GM18511 (cell line): Measurements from ENCODE around the gene DLX4.

ENCODE experiments used
- ATAC-seq: cut with Tn5 transposase; IDR thresholded peaks from one replicate; pipeline ENCODE4 v1.9.1; 2021; ENCODE audit warnings: mild to moderate bottlenecking, moderate library complexity; ENCODE audit not compliant: unreplicated experiment

Gene DLX4

GRCh38 chr17:49967621-49968404 is 1.2 kb upstream of the DLX4 start:
- ATAC-seq, result no peak

- peak; percentile 43 for ATAC-seq
Observed at GRCh38 chr17:49968405-49969133, 421 bp upstream of the DLX4 start.

GRCh38 chr17:49969795-49970389 is 902 bp downstream of the DLX4 start:
- ATAC-seq, result no peak

GRCh38 chr17:49970498-49970897 is 1.5 kb downstream of the DLX4 start:
- ATAC-seq, result no peak

GRCh38 chr17:49971199-49971847 is 2.3 kb downstream of the DLX4 start:
- no peak for ATAC-seq

- no peak for ATAC-seq
Observed at GRCh38 chr17:49971848-49972485, 3.0 kb downstream of the DLX4 start.

GRCh38 chr17:49972486-49973270 is 3.7 kb downstream of the DLX4 start:
- no peak for ATAC-seq

DNA sequence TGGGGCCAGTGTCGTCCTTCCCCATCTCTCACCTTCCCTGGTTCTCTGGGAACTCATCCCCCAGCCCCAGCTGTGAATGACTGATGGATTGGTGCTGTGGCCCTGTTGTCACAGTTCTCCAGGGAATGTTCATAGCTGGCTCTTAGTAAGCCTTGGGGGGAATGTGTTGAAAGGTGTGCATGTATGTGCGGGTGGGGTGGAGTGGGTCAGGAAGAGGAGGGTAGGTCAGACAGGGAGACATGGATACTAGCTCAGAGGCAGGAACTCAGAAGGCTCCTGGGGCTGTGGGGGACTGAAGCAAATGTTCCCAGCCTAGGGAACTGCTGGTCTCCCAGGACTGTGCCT is 4.3 kb downstream of the DLX4 start:
- ATAC-seq, result no peak

- ATAC-seq, result no peak
Observed at GRCh38 chr17:49975531-49975930, 6.5 kb downstream of the DLX4 start.

DNA sequence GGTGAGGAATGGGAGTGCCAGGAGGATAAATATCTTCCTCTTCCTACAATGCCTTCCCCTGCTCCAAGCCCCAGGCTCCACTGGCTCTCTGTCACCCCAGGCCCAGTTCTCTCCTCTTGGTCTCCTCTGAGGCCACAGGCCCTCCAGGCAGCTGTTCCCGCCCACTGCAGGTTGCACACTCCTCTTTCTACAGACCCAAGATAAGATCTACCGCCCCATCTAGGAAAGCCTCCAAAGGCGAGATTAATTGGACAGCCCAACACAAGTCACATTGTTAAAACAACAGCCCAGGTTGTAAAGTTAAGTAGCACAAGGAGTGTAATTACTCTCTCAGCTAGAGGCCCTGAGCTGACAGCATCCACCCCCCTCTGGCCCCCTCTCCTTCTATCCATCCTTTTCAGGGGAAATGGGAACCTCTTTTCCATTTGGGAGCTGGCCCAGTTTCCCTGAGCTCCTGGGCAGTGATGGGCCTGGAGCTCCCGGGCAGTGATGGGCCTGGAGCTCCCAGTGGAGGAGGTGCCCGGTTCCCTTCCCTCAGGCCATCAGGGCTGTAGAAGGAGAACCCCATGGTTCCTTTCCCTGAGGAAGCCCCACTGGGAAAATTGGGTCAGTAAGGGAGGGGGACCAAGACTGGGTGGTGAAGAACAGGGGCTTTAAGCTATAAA is 7.3 kb downstream of the DLX4 start:
- no peak for ATAC-seq

- ATAC-seq, result no peak
Observed at GRCh38 chr17:49976828-49977202, 7.8 kb downstream of the DLX4 start.

- no peak for ATAC-seq
Observed at GRCh38 chr17:49977463-49978389, 8.7 kb downstream of the DLX4 start.

GRCh38 chr17:49978501-49978900 is 9.5 kb downstream of the DLX4 start:
- no peak for ATAC-seq

DNA sequence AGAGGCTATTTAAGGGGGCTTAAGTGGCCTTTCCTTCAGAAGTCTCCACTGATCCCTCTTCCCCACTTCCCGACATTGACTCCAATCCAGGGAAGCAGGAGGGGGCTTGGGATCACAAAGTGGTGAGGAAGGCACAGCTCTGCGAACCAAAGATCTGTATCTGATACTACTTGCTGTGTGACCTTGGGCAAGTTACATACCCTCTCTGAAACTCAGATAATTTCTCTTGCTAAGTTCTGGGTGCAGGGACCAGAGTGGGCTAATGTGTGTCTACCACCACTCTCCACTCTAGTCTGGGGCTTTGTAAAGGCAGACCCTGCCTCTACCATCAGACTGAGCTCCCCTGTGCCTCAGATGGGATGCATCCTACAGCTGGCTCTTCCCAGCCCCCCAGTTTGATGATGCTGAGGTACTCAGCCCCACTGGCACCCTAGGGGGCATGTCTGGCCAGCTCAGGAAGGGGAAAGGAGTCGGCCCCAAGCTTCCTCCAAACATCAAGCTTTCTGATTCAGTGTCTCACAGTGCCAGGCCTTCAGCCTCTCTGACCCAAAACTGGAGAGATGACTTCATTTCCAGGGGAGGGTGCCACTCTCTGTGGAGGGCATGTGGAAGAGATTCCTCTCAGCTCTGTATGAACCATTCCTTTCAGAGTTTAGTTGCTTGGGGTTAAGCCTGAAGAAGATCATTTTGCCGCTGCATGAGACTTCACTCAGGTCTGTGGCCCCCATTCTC is 10.9 kb downstream of the DLX4 start:
- no peak for ATAC-seq

- ATAC-seq, result no peak
Observed at GRCh38 chr17:49980703-49981197, 11.8 kb downstream of the DLX4 start.

DNA sequence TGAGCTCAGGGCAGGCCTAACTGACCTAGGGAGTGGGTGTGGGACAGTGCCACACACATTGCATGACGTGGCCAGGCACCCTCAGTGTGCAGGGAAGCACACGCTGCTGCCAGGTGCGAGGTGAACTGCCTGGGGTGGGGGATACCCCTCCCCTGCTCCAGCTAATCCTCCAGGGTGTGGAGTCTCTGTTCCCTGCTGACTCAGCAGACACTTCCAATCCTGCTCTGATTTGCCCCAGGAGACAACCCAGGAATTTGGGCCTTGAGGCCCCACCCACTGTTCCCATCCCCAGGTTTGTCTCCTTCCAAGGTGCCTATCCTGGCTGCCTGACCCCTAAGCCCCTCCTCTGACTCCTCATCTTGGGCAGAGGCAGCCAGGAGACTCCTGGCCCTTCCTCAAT is 15.3 kb downstream of the DLX4 start:
- no peak for ATAC-seq

DNA sequence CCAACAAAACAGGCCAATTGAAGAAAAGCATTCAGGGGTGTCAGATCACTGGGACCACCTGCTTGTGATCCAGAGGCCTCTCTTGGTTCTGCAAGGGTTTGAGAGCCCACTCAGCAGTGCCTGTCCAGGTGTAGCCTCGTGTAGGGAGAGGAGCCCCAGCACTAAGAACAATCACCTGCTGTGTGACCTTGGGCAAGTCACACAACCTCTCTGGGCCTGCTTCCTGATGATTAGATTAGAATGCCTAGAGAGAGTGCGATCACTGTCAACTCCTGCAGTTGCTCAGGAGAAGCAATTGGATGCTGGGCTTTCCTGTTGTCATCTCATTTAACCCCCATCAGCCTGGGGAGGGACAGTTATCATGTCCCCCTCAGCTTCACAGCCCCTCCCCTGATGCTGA is 15.8 kb downstream of the DLX4 start:
- no peak for ATAC-seq
